SK-N-MC (cell line): Measurements from ENCODE around the gene CSF2RB.

ENCODE experiments used
- DNase-seq: peaks from one replicate; pipeline ENCODE4 v3.0.0-alpha.2; 2011; ENCODE audit warnings: low read depth, low spot score
- H3K27ac ChIP-seq: fragments of 200-600 bp; sonication (generic); 2 replicates; pipeline ENCODE4 v1.5.1; 2016; ENCODE audit warnings: mixed run types
- H3K36me3 ChIP-seq: fragments of 200-600 bp; sonication (generic); 2 replicates; pipeline ENCODE4 v1.6.1; 2017; ENCODE audit warnings: antibody characterized with exemption, low read length, mixed read lengths; ENCODE audit not compliant: insufficient read depth
- H3K4me3 ChIP-seq: fragments of 200-600 bp; sonication (generic); 2 replicates; pipeline ENCODE4 v1.5.1; 2016
- H3K9ac ChIP-seq: fragments of 200-600 bp; sonication (generic); 2 replicates; pipeline ENCODE4 v1.8.0; 2017; ENCODE audit warnings: mixed run types, mixed read lengths; ENCODE audit not compliant: insufficient read length
- H3K9me3 ChIP-seq: fragments of 200-600 bp; sonication (generic); 2 replicates; pipeline ENCODE4 v1.6.1; 2017; ENCODE audit warnings: low read depth, mild to moderate bottlenecking, antibody characterized with exemption, low read length, moderate library complexity, mixed read lengths
- EZH2 ChIP-seq: fragments of 200-600 bp; sonication (generic); IDR thresholded peaks from one replicate; pipeline ENCODE4 v1.6.1; 2017; ENCODE audit warnings: antibody characterized with exemption
- FOXP2 ChIP-seq: optimal IDR thresholded peaks from 2 replicates; pipeline ENCODE3; 2011; ENCODE audit warnings: mild to moderate bottlenecking, moderate library complexity; ENCODE audit not compliant: insufficient read depth; ENCODE audit errors: extremely low read length, control extremely low read depth
- POLR2AphosphoS5 ChIP-seq: IDR thresholded peaks from 2 replicates; pipeline ENCODE4 v1.6.1; 2012; ENCODE audit warnings: mild to moderate bottlenecking, low read depth, low read length, borderline replicate concordance

Gene CSF2RB

DNA sequence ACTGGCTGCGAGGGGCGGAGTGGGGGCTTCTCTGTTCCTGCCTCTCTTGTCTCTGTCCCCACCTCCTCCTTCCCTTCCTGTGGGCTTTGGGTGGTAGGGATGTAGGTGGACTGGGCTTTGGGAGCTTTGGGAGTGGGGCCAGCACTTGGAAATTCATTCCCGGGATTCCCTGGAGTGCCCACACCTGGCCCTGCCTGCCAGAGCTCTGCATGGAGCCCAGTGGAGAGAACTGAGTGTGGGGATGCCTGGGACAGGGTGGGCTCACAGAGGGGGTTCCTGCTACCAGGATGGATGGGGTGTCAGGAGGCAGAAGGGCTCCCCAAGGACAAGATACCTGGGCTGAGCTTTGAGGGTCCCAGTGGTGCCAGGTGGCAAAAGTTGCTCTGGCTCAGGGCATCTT lies 22.3 kb downstream of the CSF2RB start:
- H3K9me3 ChIP-seq = no peaks in the 10 kb centered on the region
- H3K4me3 ChIP-seq = no peak overlapping the region
- DNase-seq = no peak
- H3K36me3 ChIP-seq = no peaks in the 10 kb centered on the region
- H3K9ac ChIP-seq = no peak overlapping the region
- TF ChIP-seq POLR2AphosphoS5 (no peak), EZH2 (no peak), FOXP2 (no peak)
- H3K27ac ChIP-seq = no peak overlapping the region

DNA sequence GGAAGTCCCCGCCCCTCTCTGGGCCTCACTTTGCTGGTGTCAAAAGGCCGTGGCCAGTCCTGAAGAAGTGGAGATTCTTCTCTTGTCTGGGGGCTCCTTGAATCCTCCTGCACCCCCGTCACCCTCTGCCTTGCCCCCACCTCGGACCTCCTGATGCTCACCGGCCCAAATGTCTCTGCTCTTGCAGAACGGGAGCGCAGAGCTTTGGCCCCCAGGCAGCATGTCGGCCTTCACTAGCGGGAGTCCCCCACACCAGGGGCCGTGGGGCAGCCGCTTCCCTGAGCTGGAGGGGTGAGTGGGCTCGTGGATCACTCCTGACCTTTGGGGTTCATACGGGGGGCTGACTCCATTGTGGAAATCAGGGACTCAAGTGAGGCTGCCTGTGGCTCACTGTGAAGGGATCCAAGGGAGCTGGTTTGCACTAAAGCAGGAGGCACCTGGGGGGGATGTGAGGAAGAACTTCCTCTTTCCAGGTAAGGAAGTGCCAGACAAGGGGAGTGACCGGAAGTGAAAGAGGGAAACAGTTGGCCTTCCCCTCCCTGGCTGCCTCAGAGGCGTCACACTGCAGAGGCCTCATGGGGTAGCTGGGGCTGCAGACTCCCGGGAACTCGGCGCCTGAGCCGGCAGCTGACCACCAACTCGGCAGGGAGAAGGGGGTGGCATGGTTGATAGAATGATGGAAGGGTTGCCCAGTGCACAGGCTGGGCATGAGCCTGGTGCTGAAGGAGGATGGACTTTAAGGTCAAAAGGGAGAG lies 23.1 kb downstream of the CSF2RB start:
- Histone ChIP-seq H3K9ac (no peak overlapping the region), H3K9me3 (no peaks in the 10 kb centered on the region), H3K36me3 (no peaks in the 10 kb centered on the region), H3K27ac (no peak overlapping the region), H3K4me3 (no peak overlapping the region)
- no peak for TF ChIP-seq FOXP2
- TF ChIP-seq EZH2 = no peak
- no peak for TF ChIP-seq POLR2AphosphoS5
- DNase-seq = no peak

DNA sequence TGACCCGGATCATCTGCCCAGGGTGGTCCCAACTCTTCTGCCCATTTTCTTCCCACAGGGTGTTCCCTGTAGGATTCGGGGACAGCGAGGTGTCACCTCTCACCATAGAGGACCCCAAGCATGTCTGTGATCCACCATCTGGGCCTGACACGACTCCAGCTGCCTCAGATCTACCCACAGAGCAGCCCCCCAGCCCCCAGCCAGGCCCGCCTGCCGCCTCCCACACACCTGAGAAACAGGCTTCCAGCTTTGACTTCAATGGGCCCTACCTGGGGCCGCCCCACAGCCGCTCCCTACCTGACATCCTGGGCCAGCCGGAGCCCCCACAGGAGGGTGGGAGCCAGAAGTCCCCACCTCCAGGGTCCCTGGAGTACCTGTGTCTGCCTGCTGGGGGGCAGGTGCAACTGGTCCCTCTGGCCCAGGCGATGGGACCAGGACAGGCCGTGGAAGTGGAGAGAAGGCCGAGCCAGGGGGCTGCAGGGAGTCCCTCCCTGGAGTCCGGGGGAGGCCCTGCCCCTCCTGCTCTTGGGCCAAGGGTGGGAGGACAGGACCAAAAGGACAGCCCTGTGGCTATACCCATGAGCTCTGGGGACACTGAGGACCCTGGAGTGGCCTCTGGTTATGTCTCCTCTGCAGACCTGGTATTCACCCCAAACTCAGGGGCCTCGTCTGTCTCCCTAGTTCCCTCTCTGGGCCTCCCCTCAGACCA lies 24.0 kb downstream of the CSF2RB start:
- Histone ChIP-seq H3K27ac (no peak overlapping the region), H3K4me3 (no peak overlapping the region), H3K9me3 (no peaks in the 10 kb centered on the region), H3K9ac (no peak overlapping the region), H3K36me3 (no peaks in the 10 kb centered on the region)
- no peak for TF ChIP-seq POLR2AphosphoS5
- TF ChIP-seq EZH2 = no peak
- TF ChIP-seq FOXP2 = no peak
- DNase-seq = no peak

DNA sequence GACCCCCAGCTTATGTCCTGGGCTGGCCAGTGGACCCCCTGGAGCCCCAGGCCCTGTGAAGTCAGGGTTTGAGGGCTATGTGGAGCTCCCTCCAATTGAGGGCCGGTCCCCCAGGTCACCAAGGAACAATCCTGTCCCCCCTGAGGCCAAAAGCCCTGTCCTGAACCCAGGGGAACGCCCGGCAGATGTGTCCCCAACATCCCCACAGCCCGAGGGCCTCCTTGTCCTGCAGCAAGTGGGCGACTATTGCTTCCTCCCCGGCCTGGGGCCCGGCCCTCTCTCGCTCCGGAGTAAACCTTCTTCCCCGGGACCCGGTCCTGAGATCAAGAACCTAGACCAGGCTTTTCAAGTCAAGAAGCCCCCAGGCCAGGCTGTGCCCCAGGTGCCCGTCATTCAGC lies 24.6 kb downstream of the CSF2RB start:
- Histone ChIP-seq H3K36me3 (no peaks in the 10 kb centered on the region), H3K9me3 (no peaks in the 10 kb centered on the region), H3K27ac (no peak overlapping the region), H3K9ac (no peak overlapping the region), H3K4me3 (no peak overlapping the region)
- DNase-seq = no peak
- TF ChIP-seq EZH2 = no peak
- TF ChIP-seq FOXP2 = no peak
- TF ChIP-seq POLR2AphosphoS5 = no peak

DNA sequence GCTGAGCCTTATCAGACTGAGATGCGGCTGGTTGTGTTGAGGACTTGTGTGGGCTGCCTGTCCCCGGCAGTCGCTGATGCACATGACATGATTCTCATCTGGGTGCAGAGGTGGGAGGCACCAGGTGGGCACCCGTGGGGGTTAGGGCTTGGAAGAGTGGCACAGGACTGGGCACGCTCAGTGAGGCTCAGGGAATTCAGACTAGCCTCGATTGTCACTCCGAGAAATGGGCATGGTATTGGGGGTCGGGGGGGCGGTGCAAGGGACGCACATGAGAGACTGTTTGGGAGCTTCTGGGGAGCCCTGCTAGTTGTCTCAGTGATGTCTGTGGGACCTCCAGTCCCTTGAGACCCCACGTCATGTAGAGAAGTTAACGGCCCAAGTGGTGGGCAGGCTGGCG lies 25.5 kb downstream of the CSF2RB start:
- Histone ChIP-seq H3K36me3 (no peaks in the 10 kb centered on the region), H3K9ac (no peak overlapping the region), H3K27ac (no peak overlapping the region), H3K4me3 (no peak overlapping the region), H3K9me3 (no peaks in the 10 kb centered on the region)
- no peak for DNase-seq
- TF ChIP-seq EZH2 (no peak), POLR2AphosphoS5 (no peak), FOXP2 (no peak)

DNA sequence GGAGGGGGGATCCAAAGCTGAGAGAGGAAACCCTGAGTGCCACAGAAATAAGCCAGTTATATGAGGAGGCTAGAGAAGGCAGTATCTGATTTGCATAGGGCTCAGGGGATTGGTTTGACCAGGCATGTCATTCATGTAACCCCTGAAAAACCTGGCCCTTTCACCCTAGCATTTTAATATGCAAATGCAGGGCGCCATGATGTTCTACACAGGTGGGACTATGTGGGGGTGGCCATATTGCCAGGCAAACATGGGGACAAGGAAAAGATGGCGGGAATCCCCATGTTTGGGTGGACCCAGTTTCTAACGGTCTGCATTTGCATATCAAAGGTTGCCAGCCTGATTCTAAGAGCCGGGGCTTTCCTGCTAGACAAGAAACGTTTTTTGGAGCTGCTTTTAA lies 27.2 kb downstream of the CSF2RB start:
- no peak for DNase-seq
- Histone ChIP-seq H3K9me3 (no peaks in the 10 kb centered on the region), H3K9ac (no peak overlapping the region), H3K27ac (no peak overlapping the region), H3K4me3 (no peak overlapping the region), H3K36me3 (no peaks in the 10 kb centered on the region)
- no peak for TF ChIP-seq FOXP2
- no peak for TF ChIP-seq EZH2
- TF ChIP-seq POLR2AphosphoS5 = no peak

- Histone ChIP-seq H3K36me3 (no peaks in the 10 kb centered on the region), H3K27ac (no peak overlapping the region), H3K9me3 (no peaks in the 10 kb centered on the region), H3K9ac (no peak overlapping the region), H3K4me3 (no peak overlapping the region)
- DNase-seq = no peak
- TF ChIP-seq POLR2AphosphoS5 (no peak), EZH2 (no peak), FOXP2 (no peak)
Observed at GRCh38 chr22:36942556-36942955, 29.1 kb downstream of the CSF2RB start.

DNA sequence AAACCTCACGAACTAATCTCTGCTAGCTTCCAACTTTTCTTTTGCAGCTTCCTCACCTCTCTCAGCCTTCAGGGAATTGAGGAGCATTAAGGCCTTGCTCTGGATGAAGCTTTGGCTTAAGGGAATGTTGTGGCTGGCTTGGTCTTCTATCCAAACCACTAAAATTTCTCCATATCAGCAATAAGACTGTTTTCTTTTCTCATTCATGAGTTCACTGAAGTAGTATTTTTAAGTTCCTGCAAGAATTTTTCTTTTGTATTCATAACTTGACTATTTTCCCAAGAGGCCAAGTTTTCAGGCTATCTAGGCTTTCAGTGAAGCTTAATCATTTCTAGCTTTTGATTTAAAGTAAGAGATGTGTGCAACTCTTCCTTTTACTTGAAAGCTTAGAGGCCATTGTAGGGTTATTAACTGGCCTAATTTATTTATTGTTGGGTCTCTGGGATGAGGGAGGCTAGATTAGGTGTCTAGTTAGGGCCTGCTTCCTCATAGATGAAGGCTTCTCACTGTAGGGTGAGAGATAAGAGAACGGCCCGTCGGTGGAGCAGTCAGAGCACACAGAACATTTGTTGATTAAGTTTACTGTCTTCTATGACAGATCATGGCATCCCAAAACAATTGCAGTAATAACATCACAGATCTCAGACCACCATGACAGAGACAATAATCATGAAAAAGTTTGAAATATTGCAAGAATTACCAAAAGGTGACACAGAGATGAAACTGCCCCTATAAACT lies 33.2 kb downstream of the CSF2RB start:
- Histone ChIP-seq H3K9ac (no peak overlapping the region), H3K9me3 (no peaks in the 10 kb centered on the region), H3K36me3 (no peaks in the 10 kb centered on the region), H3K4me3 (no peak overlapping the region), H3K27ac (no peak overlapping the region)
- no peak for DNase-seq
- TF ChIP-seq FOXP2 (no peak), POLR2AphosphoS5 (no peak), EZH2 (no peak)
